GM18526 (cell line): ENCODE data around the gene MAGEH1.

Experiments
- POLR2A ChIP-seq: IDR thresholded peaks from 3 replicates; pipeline ENCODE4 v1.6.1; 2011; ENCODE audit not compliant: insufficient read length; ENCODE audit errors: extremely low read depth

The MAGEH1 gene, protein sequence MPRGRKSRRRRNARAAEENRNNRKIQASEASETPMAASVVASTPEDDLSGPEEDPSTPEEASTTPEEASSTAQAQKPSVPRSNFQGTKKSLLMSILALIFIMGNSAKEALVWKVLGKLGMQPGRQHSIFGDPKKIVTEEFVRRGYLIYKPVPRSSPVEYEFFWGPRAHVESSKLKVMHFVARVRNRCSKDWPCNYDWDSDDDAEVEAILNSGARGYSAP

DNA sequence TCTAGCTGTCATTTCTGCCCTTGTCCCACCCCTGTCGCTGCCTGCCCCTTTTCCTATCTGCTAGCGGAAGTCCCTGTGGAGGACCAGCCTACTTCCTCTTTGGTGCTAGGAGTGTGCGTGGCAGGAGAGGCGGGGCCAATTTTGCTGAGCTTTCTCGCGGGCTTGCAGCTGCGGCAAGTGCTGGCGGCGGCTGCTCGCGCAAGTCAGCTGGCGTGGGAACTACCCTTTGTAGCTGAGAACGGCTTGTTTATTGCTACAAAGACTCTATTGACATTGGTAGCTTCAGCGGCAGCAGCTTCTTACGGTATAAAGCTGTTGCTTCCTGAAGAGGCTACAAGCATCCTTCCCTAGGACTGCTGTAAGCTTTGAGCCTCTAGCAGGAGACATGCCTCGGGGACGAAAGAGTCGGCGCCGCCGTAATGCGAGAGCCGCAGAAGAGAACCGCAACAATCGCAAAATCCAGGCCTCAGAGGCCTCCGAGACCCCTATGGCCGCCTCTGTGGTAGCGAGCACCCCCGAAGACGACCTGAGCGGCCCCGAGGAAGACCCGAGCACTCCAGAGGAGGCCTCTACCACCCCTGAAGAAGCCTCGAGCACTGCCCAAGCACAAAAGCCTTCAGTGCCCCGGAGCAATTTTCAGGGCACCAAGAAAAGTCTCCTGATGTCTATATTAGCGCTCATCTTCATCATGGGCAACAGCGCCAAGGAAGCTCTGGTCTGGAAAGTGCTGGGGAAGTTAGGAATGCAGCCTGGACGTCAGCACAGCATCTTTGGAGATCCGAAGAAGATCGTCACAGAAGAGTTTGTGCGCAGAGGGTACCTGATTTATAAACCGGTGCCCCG is at the start of gene MAGEH1:
Gene MAGEH1, plus strand, starts transcription at position 138 of the 843 bp plus-strand sequence. Its CDS starts 248 bp downstream, at position 386.
- TF ChIP-seq POLR2A, result peak; percentile 51

DNA sequence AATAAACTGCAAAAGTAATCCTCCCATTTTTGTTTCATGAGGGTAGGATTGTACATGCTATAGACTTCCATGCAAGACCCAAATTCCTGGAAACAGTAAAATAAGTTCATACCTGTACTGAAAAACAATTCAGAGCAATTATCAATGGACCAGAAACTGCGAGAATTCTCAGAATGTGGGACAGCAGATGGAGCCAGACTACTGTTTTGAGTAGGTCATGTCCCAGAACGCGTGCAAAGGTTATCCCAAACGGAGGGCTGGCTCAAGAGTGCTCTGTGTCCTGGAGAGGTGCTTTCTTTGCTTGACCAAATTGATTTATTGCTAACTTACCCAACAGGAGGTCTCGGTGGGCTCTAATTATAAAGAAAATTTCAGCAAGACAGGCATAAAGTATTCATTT is 1.7 kb upstream of the MAGEH1 start:
- no peak for TF ChIP-seq POLR2A

DNA sequence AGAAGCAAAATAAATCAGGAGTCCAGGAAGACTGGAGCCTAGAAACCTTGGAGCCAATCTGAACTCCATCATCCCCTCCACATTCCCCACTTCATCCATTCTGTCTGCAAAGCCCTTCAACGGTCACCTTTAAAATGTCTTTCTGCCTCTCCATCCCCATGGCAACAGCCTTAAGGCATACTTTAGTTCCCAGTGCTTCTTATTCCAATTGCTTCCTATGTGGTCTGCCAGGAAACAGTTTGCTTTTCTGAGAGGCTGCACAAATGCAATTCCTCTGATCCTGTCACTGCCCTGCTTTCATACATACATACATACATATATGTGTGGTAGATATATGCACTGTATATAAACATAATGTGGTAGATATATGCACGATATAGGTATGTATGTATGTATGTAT is 786 bp upstream of the MAGEH1 start:
- TF ChIP-seq POLR2A, result no peak

DNA sequence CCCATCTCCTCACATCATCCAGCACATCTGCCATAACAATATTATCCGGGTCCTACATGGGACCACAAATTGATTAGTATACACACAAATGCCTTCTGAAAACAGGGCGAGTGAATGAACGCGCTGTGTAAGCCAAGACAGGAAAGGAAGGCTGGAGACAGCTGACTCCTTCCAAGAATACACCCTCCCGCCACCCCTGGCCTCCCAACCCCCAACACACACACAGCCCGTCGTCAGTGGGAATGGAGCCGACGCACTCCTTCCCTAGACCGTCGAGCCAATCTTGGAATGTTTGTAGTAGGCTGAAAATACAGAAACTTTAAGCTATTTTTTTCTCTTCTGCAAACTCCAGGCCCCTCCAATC is 319 bp upstream of the MAGEH1 start:
- no peak for TF ChIP-seq POLR2A

DNA sequence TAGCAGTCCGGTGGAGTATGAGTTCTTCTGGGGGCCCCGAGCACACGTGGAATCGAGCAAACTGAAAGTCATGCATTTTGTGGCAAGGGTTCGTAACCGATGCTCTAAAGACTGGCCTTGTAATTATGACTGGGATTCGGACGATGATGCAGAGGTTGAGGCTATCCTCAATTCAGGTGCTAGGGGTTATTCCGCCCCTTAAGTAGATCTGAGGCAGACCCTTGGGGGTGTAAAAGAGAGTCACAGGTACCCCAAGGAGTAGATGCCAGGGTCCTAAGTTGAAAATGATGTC is 852 bp downstream of the MAGEH1 start:
- TF ChIP-seq POLR2A, result no peak

DNA sequence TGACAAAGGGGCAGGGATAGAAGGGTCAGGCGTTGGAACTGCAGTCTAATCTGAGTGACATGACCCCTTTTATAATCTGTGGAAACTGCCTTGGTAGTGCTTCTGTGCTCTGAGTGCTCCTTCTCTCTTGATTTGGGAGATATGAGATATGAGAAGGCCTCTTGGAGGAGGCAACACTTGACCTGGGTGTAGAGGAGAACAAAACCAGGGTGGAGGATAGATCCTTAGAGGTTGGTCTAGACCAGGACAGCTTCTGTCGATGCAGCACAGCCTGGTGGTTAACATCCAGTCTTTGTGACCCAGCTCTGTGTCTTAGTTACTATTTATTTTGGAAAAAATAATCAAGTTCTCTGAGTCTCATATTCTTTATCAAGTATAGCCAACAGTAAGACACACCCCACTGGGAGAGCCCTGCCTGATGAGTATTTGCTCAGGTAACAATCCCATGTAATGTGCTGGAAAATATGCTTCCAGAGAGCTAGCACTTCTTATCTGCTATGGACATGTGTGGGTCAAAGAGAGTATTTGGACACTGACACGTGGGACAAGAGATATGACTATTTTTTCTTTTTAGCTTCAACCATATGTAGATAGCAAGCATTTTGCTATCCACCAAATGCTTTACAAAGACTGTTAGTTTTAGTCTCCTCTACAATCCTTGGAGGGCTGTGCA is 28.6 kb downstream of the MAGEH1 start:
- TF ChIP-seq POLR2A, result no peak

DNA sequence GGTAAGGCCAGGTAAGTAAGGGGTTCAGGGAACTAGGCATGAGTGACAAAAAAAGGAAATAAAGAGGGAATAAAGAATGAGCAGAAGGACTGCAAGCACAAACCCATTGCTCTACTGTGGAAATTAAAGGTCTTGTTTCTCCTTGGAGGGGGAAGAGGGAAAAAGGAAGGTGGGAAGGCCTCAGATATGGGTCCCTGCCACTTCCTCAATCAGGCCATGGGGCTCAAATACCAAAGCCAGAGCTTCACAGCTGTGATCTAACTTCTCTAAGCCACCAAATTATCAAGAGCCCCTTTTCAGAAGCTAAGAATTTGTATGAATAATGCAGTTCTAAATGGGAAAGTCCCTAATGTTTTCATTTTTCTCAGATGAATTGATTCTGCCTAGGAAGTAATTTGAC is 33.0 kb downstream of the MAGEH1 start:
- TF ChIP-seq POLR2A, result no peak

DNA sequence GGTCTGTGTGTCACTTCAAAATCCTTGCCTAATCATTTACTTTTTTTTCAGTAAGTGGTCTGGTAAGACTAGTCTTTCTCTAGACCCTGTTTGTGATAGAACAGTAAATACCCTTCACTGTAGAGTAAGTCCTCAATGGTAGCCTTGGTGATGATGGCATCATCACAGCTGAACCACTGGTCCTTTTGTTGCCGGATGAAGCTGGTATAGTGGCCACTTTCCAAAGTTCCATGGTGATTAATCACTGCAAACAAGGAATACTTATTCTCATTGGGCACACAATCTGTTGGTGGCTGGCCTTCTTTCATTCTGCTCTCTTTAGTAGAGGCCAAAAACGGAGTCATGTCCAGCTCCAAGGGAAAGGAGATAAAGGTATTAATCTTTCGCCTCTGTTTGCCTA is 34.8 kb downstream of the MAGEH1 start:
- TF ChIP-seq POLR2A, result no peak

DNA sequence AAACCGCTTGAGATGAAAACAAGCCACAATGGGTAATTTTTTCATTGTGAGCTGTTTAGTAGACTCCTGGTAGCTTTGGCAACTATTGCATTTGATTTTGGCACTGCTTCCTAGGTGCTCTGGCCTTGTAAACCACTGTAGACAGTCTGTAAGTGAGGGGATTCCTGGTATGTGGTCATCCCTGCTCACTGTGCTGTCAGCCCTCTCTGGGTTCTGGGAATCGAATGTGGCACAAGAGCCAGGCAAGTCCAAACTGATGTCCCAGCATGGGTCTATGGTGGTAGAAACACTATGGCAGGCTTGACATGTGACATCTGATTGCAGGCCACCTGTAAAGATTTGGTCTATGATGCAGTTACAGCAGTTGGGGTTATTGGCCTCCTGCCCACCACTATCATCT is 35.2 kb downstream of the MAGEH1 start:
- no peak for TF ChIP-seq POLR2A

DNA sequence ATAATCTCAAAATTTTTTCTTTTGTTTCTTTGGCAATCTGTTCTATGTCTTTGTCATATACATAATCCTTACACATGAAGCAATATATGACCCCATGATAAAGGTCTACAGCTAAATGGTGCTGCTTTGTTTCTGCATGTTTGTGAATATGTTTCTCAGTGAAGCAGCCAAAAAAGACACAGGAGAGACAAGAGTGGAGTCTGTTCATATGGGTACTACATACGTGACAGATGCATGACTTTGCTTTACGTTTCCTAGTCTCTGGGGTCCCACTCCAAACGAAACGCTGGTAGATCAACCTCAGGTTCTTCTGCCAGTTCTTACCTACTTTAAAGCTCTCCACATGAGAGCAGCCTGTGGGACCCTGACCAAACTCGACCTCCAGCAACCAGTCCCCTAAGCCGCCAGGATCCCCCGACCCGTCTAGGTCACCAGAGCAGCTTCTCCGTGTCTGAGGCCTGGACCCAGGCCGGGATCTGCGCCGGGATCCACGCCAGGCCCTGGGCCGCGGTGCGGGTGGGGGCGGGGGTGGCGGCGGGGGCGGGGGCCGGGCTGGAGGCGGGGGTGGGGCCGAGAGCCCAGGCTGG is 36.2 kb downstream of the MAGEH1 start:
- no peak for TF ChIP-seq POLR2A

DNA sequence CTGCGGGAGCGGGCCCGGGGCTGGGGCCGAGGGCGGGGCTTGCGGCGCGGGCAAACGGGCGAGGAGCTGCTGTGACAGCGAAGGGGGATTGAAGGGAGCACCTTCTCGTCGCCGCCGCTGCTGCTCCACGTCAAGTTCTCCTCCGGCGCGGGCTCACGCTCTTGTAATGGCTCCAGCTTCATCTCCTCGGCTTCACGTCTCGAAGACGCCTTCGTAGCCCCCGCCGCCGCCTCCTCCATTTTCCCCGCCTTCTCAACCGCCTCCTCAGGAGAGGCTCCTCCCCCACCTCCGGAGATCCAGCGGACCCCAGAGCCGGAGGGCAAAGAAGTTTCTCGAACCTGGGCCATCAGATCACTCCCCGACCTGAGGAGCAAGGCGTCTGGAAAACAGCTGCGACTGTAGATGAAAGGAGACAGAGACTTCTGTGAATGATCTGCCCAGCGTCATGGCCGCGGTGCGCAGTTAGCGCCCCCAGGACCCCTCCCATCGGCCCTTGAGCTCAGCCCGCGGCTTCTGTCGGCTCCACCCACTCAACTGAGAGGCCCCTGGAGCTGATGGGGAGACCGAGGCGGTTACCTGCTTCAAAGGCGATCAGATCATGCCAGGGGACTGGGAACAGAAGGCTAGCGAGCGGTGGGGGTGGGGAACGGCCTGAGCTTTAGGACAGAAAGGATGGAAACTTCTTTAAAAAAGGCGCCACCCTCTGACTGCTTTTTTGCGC is 36.8 kb downstream of the MAGEH1 start:
- peak; percentile 28 for TF ChIP-seq POLR2A

DNA sequence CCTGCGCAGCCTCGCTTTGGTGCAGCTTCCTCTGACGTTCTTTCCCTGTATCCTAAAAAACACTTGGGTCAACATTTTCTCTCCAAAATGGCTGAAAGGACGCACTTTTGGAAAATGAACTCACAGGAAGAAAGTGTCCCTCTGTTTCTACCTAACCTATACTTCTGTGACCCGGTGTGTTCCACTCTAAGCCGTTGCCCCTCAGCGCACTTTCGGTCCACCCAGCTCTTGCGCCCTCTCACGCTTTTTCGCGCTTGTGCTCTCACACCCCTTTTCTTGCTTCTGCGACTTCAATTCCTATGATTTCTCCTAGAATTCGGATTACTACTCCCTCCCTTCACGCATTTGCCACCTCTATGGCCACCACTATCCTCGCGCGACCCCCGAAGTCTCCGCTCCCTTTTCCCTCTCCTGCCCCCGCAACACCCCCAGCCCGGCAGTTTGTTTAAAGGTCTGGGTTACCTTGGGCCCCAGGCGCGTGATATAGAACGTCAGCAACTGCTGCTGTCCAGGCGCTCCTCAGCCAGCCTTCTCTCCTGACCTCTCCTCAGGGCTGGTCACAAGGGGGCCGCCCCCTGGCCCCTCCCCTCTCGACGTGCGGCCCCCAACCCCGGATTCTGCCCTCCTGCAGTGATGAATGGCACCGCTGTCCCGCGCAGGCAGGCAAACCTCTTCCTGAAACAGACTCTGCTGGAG is 37.5 kb downstream of the MAGEH1 start, which contains the start of gene USP51:
Gene USP51, minus strand, starts transcription at position 535 of the 696 bp plus-strand sequence. CDS start 909 bp downstream, outside the sequence.
- TF ChIP-seq POLR2A, result no peak

DNA sequence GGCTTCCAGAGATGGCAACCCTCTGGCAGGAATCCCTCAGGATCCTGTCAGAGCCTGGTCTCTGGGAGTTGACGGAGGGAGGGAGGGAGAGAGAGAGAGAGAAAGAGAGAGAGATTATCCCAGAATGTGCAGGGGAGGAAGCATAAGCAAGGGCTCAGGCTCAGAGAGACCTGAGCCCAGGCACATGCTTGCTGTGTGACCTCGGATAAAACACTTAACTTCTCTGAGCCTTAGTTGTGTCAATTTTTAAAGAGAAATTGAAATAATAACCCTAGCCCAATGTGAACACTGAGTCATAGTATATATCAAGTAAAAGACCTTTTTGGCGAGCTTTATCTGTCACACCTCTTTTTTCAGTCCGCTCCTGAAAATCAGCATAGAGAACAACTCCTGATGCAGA is 38.2 kb downstream of the MAGEH1 start:
- no peak for TF ChIP-seq POLR2A

DNA sequence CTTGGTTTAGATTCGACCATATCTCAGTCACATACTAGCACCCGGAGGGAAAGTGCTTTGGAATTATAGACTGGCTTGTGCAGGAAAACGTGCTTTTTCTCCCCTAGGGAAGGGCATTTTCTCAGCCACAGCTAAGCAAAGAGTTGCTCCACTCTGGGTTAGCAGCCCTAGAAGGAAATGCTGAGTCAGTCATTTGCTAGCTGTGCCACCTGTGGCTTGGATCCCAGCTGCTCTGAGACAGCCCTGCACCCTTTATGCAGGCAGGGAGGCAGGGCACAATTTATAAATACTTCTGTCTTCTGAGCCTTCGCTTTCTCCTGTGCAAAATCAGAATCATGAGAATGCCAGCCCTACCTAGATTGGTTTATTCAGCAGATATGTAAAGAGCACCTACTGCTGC is 39.0 kb downstream of the MAGEH1 start:
- TF ChIP-seq POLR2A, result no peak
